Kidney epithelial cell (primary cell): ENCODE results near the gene GAMT. TPM values are rescaled to one million over a fixed set of nuclear protein-coding genes. Genes with fewer than 3 reads are reported as not detected.
"Not testable (repeated sequence)": the region's sequence is repeated elsewhere in the genome, so short reads cannot be mapped to it uniquely, and the experiment has no call there.

Experiments
- DNase-seq: peaks from one replicate; pipeline ENCODE4 v3.0.0-alpha.2; 2010; ENCODE audit warnings: low read depth
- H3K27me3 ChIP-seq: 2 replicates; pipeline ENCODE4 v1.6.0; 2011; ENCODE audit warnings: low read length; ENCODE audit not compliant: control insufficient read depth, insufficient read depth
- H3K36me3 ChIP-seq: 2 replicates; pipeline ENCODE4 v1.5.1; 2011; ENCODE audit warnings: low read length; ENCODE audit not compliant: control insufficient read depth, insufficient read depth
- H3K4me3 ChIP-seq: 2 replicates; pipeline ENCODE4 v1.5.1; 2011; ENCODE audit warnings: low read depth, mild to moderate bottlenecking, control low read depth, low read length
- CTCF ChIP-seq: IDR thresholded peaks from 2 replicates; pipeline ENCODE4 v1.5.1; 2011; ENCODE audit warnings: mild to moderate bottlenecking, moderate library complexity, low read length, control low read depth, inconsistent platforms; ENCODE audit not compliant: insufficient read depth, poor library complexity, severe bottlenecking
- total RNA-seq: library from RNA; depleted of rRNA; stranded (reverse); fragments of >200 nt; gene quantifications from 2 replicates; pipeline ENCODE4 v1.2.3, GENCODE V29; 2015

Gene GAMT
- total RNA-seq, 1 donor from 2014 or later = 20.3 TPM

GRCh38 chr19:1421958-1422305 lies 20.6 kb upstream of the GAMT start:
- H3K36me3 ChIP-seq = peaks cover 15% of the 10 kb centered on the region
- DNase-seq = no peak
- no peaks in the 10 kb centered on the region for H3K27me3 ChIP-seq
- no peak overlapping the region for H3K4me3 ChIP-seq
- TF ChIP-seq CTCF = no peak

GRCh38 chr19:1421218-1421957 lies 20.0 kb upstream of the GAMT start:
- Histone ChIP-seq H3K36me3 (peaks cover 15% of the 10 kb centered on the region), H3K4me3 (no peak overlapping the region), H3K27me3 (no peaks in the 10 kb centered on the region)
- no peak for DNase-seq
- no peak for TF ChIP-seq CTCF

- H3K36me3 ChIP-seq = peaks cover 14% of the 10 kb centered on the region
- no peak for DNase-seq
These were observed 19.2 kb upstream of the GAMT start for GRCh38 chr19:1420590-1420989.

GRCh38 chr19:1420085-1420484 lies 18.7 kb upstream of the GAMT start:
- not testable (repeated sequence) for H3K27me3 ChIP-seq, H3K4me3 ChIP-seq, DNase-seq
- H3K36me3 ChIP-seq = peaks cover 12% of the 10 kb centered on the region

More at GRCh38 chr19:1420590-1420989, 19.2 kb upstream of the GAMT start:
- no peak for TF ChIP-seq CTCF
- Histone ChIP-seq H3K4me3 (no peak overlapping the region), H3K27me3 (no peaks in the 10 kb centered on the region)

GRCh38 chr19:1418951-1419738 lies 17.8 kb upstream of the GAMT start:
- no peak for DNase-seq
- no peak for TF ChIP-seq CTCF
- Histone ChIP-seq H3K36me3 (peaks cover 11% of the 10 kb centered on the region), H3K4me3 (no peak overlapping the region), H3K27me3 (no peaks in the 10 kb centered on the region)

- Histone ChIP-seq H3K36me3 (peaks cover 9% of the 10 kb centered on the region), H3K4me3 (no peak overlapping the region), H3K27me3 (no peaks in the 10 kb centered on the region)
- TF ChIP-seq CTCF = no peak
- DNase-seq = no peak
These were observed 17.1 kb upstream of the GAMT start for GRCh38 chr19:1418496-1418775.
